ENCODE measurements around the gene GPR78. TPM values are rescaled to one million over a fixed set of nuclear protein-coding genes. Genes with fewer than 3 reads are reported as not detected.

Gene GPR78
- total and polyA plus RNA-seq, 2 of the 4 experiments (the other 2 are of a cell fraction), result under 0.01 to 0.10 TPM

- Histone ChIP-seq H3K23ac (ENCODE audit: low read depth, low read length) (no peak overlapping the region), H3K4me1 (ENCODE audit: control insufficient read depth, insufficient read depth, low read length) (no peaks in the 10 kb centered on the region), H3K56ac (ENCODE audit: extremely low read depth, insufficient read depth, low read length) (no peak overlapping the region), H3K4me2 (ENCODE audit: low read depth, low read length) (no peak overlapping the region), H3K9me1 (ENCODE audit: insufficient read depth, low read length) (no peaks in the 10 kb centered on the region), H4K20me1 (ENCODE audit: insufficient read depth, low read length) (no peaks in the 10 kb centered on the region), H2BK120ac (ENCODE audit: low read depth, low read length) (no peak overlapping the region), H3K79me1 (ENCODE audit: low read depth in 1 of 2, low read length in 2 of 2) (no peaks in the 10 kb centered on the region), H3K27ac (ENCODE audit: insufficient read depth, low read length) (no peak overlapping the region), H2AFZ (replicated peaks; ENCODE audit: low read length, poor library complexity) (no peak overlapping the region), H3K9me3 (ENCODE audit: control insufficient read depth, insufficient read depth, low read length) (no peaks in the 10 kb centered on the region), H4K5ac (ENCODE audit: low read depth, low read length) (no peak overlapping the region), H2AK5ac (ENCODE audit: low read depth, low read length) (no peak overlapping the region), H4K8ac (ENCODE audit: low read depth in 2 of 2, low read length in 2 of 2) (no peak overlapping the region), H2BK15ac (ENCODE audit: low read depth, low read length) (no peak overlapping the region), H3K4ac (ENCODE audit: low read depth, low read length) (no peak overlapping the region), H3K18ac (ENCODE audit: low read depth, low read length) (no peak overlapping the region), H2BK20ac (ENCODE audit: low read depth, low read length) (no peak overlapping the region), H3K9ac (ENCODE audit: low read depth, low read length) (no peak overlapping the region), H3K4me3 (ENCODE audit: insufficient read depth, low read depth, low read length) (no peak overlapping the region), H4K91ac (ENCODE audit: insufficient read depth, low read depth, low read length) (no peak overlapping the region), H3K36me3 (ENCODE audit: control insufficient read depth, insufficient read depth, low read length) (no peaks in the 10 kb centered on the region), H2BK5ac (ENCODE audit: low read depth, low read length, poor library complexity, severe bottlenecking) (no peak overlapping the region), H3K27me3 (ENCODE audit: control insufficient read depth, insufficient read depth, low read length) (peaks cover 32% of the 10 kb centered on the region), H2AK9ac (replicated peaks; ENCODE audit: low read depth, low read length, poor library complexity) (no peak overlapping the region), H3K14ac (replicated peaks; ENCODE audit: low read depth, low read length) (no peak overlapping the region)
- ATAC-seq (ENCODE audit: low read depth) (no peak), DNase-seq (no peak)
- dilution Hi-C loops (cut with HindIII; ENCODE audit: low sequenced_read_pairs, unreplicated experiment), result no loop called here
- intact Hi-C loops (cut with micrococcal nuclease), result no loop called here
- CTCF ChIA-PET, result no interaction called here
- in situ Hi-C loops (cut with MboI; ENCODE audit: low sequenced_read_pairs), result no loop called here
- WGBS, 2 experiments (ENCODE audit: extremely low coverage in 2 of 2, insufficient read length in 1 of 2), result no CpG with 5 or more reads among the region's 6 CpGs
- POLR2A ChIA-PET (ENCODE audit: unreplicated experiment), result no interaction called here
- no TSS peak for BruUV-seq (replicated peaks)
- TF ChIP-seq, protein P1, sequence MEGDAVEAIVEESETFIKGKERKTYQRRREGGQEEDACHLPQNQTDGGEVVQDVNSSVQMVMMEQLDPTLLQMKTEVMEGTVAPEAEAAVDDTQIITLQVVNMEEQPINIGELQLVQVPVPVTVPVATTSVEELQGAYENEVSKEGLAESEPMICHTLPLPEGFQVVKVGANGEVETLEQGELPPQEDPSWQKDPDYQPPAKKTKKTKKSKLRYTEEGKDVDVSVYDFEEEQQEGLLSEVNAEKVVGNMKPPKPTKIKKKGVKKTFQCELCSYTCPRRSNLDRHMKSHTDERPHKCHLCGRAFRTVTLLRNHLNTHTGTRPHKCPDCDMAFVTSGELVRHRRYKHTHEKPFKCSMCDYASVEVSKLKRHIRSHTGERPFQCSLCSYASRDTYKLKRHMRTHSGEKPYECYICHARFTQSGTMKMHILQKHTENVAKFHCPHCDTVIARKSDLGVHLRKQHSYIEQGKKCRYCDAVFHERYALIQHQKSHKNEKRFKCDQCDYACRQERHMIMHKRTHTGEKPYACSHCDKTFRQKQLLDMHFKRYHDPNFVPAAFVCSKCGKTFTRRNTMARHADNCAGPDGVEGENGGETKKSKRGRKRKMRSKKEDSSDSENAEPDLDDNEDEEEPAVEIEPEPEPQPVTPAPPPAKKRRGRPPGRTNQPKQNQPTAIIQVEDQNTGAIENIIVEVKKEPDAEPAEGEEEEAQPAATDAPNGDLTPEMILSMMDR (conservative IDR thresholded peaks at IDR 0.05; ENCODE audit: low read depth, low read length), result no peak
- TF ChIP-seq RCOR1 (IDR thresholded peaks at IDR 0.05; ENCODE audit: insufficient replicate concordance, low read length), result no peak
- no peak for TF ChIP-seq MAZ (IDR thresholded peaks at IDR 0.05; ENCODE audit: borderline replicate concordance, low read depth, low read length)
- TF ChIP-seq NFE2L2 (IDR thresholded peaks at IDR 0.05; ENCODE audit: low read depth, low read length), result no peak
- no peak for TF ChIP-seq BHLHE40 (IDR thresholded peaks at IDR 0.05; ENCODE audit: low read depth, low read length)
- TF ChIP-seq CHD1 (IDR thresholded peaks at IDR 0.05; ENCODE audit: low read depth, low read length), result no peak
- no peak for TF ChIP-seq RFX5 (IDR thresholded peaks at IDR 0.05; ENCODE audit: low read depth, low read length)
- TF ChIP-seq, protein P2, sequence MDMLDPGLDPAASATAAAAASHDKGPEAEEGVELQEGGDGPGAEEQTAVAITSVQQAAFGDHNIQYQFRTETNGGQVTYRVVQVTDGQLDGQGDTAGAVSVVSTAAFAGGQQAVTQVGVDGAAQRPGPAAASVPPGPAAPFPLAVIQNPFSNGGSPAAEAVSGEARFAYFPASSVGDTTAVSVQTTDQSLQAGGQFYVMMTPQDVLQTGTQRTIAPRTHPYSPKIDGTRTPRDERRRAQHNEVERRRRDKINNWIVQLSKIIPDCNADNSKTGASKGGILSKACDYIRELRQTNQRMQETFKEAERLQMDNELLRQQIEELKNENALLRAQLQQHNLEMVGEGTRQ (IDR thresholded peaks at IDR 0.05; ENCODE audit: low read depth, low read length), result no peak
- TF ChIP-seq FOS (IDR thresholded peaks at IDR 0.05; ENCODE audit: low read depth, low read length), result no peak
- no peak for TF ChIP-seq SMC3 (IDR thresholded peaks at IDR 0.05; ENCODE audit: low read depth, low read length)
- TF ChIP-seq MAFK (IDR thresholded peaks at IDR 0.05; ENCODE audit: low read depth, low read length), result no peak
- no peak for TF ChIP-seq POLR2A (IDR thresholded peaks at IDR 0.05; ENCODE audit: low read depth, low read length)
- no peak for TF ChIP-seq ELK1 (IDR thresholded peaks at IDR 0.05; ENCODE audit: borderline replicate concordance, low read depth, low read length)
- TF ChIP-seq MXI1 (IDR thresholded peaks at IDR 0.05; ENCODE audit: borderline replicate concordance, low read depth, low read length), result no peak
- no peak for TF ChIP-seq RAD21 (IDR thresholded peaks at IDR 0.05; ENCODE audit: low read length)
Measured at GRCh38 chr4:8571702-8572685, 8.2 kb upstream of the GPR78 start.

Measured in IMR-90 (cell line).